Glutamatergic neuron (in vitro differentiated cells): ENCODE data around the gene NTM. TPM values are rescaled to one million over a fixed set of nuclear protein-coding genes. Genes with fewer than 3 reads are reported as not detected.

Source experiments
- DNase-seq: peaks from one replicate; pipeline ENCODE4 v3.0.0; 2022
- H3K27ac Mint-ChIP-seq: one replicate; pipeline ENCODE4 v1.8.0; 2020; ENCODE audit warnings: mild to moderate bottlenecking, mixed read lengths, inconsistent platforms; ENCODE audit not compliant: unreplicated experiment
- H3K27me3 Mint-ChIP-seq: one replicate; pipeline ENCODE4 v1.8.0; 2020; ENCODE audit warnings: mild to moderate bottlenecking, moderate library complexity, mixed read lengths, inconsistent platforms; ENCODE audit not compliant: unreplicated experiment
- H3K36me3 Mint-ChIP-seq: one replicate; pipeline ENCODE4 v1.8.0; 2020; ENCODE audit warnings: mild to moderate bottlenecking, mixed read lengths, inconsistent platforms; ENCODE audit not compliant: unreplicated experiment
- H3K4me1 Mint-ChIP-seq: one replicate; pipeline ENCODE4 v1.8.0; 2020; ENCODE audit warnings: mild to moderate bottlenecking, low read depth, mixed read lengths, inconsistent platforms; ENCODE audit not compliant: unreplicated experiment
- H3K4me3 Mint-ChIP-seq: one replicate; pipeline ENCODE4 v1.8.0; 2020; ENCODE audit warnings: mild to moderate bottlenecking, mixed read lengths, inconsistent platforms; ENCODE audit not compliant: unreplicated experiment
- H3K9me3 Mint-ChIP-seq: one replicate; pipeline ENCODE4 v1.8.0; 2020; ENCODE audit warnings: mild to moderate bottlenecking, moderate library complexity, mixed read lengths, inconsistent platforms; ENCODE audit not compliant: unreplicated experiment
- CTCF ChIP-seq: fragments of 200-600 bp; sonication (generic); IDR thresholded peaks from one replicate; pipeline ENCODE4 v1.5.0; 2021; ENCODE audit not compliant: partially characterized antibody, unreplicated experiment
- total RNA-seq: library from RNA; stranded (reverse); fragmentation: NEBNext Ultra II Directional; extraction: Animal tissue kit (Norgen Biotek cat#: 25700); gene quantifications from one replicate; pipeline ENCODE4 v1.2.1, GENCODE V29; 2021; ENCODE audit not compliant: unreplicated experiment

Gene NTM
- total RNA-seq, 1 donor from 2014 or later = 1.2 TPM

- Mint-ChIP-seq H3K27ac (no peak overlapping the region), H3K27me3 (peaks cover 3% of the 10 kb centered on the region), H3K9me3 (no peaks in the 10 kb centered on the region), H3K36me3 (no peaks in the 10 kb centered on the region), H3K4me1 (peaks cover 13% of the 10 kb centered on the region), H3K4me3 (no peak overlapping the region)
- no peak for DNase-seq
- TF ChIP-seq CTCF = no peak
Observed at GRCh38 chr11:131378931-131379330, 8.5 kb downstream of the NTM start.

DNA sequence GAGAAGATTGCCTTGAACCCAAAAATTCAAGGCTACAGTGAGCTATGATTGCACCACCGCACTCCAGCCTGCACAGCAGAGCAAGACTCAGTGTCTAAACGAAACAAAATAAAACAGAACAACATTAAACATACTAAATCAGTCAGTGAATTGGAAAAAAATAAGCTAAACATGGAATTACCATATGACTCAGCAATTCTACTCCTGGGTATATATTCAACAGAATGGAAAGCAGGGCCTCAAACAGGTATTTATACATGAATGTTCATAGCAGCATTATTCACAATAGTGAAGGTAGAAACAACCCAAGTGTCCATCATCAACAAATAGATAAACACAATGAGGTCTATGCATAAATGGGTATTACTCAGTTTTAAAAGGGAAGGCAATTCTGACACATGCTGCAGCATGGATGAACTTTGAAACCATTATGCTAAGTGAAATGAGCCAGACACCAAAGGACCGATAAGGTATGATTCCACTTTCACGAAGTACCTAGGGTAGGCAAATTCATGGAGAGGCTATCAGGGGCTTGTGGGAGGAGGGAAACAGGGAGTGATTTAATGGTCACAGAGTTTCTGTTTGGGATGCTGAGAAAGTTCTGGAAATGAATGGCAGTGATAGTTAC, 15.5 kb downstream of the NTM start:
- H3K9me3 Mint-ChIP-seq = no peaks in the 10 kb centered on the region
- no peaks in the 10 kb centered on the region for H3K36me3 Mint-ChIP-seq
- DNase-seq = no peak
- no peaks in the 10 kb centered on the region for H3K27me3 Mint-ChIP-seq
- TF ChIP-seq CTCF = no peak
- no peak overlapping the region for H3K27ac Mint-ChIP-seq
- H3K4me3 Mint-ChIP-seq = no peak overlapping the region
- H3K4me1 Mint-ChIP-seq = peaks cover 6% of the 10 kb centered on the region

DNA sequence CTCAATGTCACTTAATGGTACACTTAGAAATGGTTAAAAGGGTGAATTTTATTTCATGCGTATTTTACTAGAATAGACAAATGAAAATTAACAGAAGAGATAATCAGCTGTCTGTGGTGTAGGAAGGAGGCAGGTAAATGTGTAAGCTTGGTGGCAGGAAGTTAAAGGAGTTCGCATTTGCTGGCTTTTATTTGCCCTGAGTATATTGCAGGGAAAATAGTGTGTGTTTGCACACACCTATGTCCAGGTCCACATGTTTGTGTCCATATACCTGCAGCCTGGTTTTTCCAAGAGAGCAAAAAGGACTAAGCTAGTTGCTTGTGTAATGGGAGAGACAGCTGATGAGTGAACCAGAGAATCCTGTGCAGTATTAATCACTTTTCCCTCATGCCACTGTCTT, 16.0 kb downstream of the NTM start:
- no peaks in the 10 kb centered on the region for H3K27me3 Mint-ChIP-seq
- H3K4me3 Mint-ChIP-seq = no peak overlapping the region
- H3K9me3 Mint-ChIP-seq = no peaks in the 10 kb centered on the region
- DNase-seq = no peak
- H3K36me3 Mint-ChIP-seq = no peaks in the 10 kb centered on the region
- no peak for TF ChIP-seq CTCF
- no peak overlapping the region for H3K27ac Mint-ChIP-seq
- H3K4me1 Mint-ChIP-seq = peaks cover 6% of the 10 kb centered on the region

GRCh38 chr11:131388030-131388429, 17.6 kb downstream of the NTM start:
- DNase-seq = no peak
- Mint-ChIP-seq H3K4me3 (no peak overlapping the region), H3K9me3 (no peaks in the 10 kb centered on the region), H3K27me3 (no peaks in the 10 kb centered on the region), H3K27ac (no peak overlapping the region), H3K36me3 (no peaks in the 10 kb centered on the region), H3K4me1 (peaks cover 6% of the 10 kb centered on the region)
- TF ChIP-seq CTCF = no peak

DNA sequence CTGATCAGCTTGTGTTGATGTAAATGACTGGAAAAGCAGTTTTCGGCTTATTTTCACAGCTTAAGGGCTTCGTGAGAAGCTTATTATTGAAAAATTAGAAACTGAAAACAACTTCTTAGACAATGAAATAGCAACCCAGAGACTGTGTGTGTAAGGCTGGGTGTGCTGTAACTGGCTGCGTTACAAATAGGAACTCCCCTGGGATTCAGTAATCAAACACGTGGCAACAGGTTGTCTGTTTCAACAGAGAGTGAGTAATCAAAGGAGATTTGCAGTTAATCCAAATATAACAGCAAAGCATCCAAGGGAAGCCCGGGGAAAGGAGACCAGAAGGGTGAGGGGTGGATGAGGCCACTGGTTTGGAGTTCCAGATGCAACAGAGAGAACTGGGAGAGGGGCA, 19.2 kb downstream of the NTM start:
- Mint-ChIP-seq H3K4me3 (no peak overlapping the region), H3K9me3 (no peaks in the 10 kb centered on the region)

More for the DNA sequence above, 19.2 kb downstream of the NTM start:
- Mint-ChIP-seq H3K27ac (no peak overlapping the region), H3K27me3 (no peaks in the 10 kb centered on the region), H3K4me1 (peaks cover 6% of the 10 kb centered on the region), H3K36me3 (no peaks in the 10 kb centered on the region)
- DNase-seq = no peak
- TF ChIP-seq CTCF = no peak
